ENCODE measurements around the gene SNX25. TPM values are rescaled to one million over a fixed set of nuclear protein-coding genes. Genes with fewer than 3 reads are reported as not detected.

Gene SNX25
- total RNA-seq, 1 experiment from 2014 or later = 8.4 TPM

DNA sequence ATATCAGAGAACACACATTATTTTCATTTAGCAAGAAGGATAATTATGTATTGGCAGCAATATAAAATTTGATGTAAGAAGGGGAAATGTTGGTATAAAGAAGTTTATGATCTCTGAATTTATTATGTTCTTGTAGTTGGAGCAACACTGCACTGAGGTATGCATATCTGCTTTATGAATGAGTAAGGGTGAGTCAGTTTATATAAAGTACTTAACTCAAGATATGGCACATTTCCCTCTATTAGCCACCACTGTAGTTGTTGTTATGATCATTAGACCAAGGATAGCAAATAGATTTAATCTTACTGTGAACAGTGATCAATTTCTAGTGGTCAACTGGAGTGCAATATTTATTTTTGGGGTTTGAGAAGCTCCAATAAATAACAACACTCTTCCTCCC lies 66.6 kb downstream of the SNX25 start:
- no peaks in the 10 kb centered on the region for H3K27me3 ChIP-seq (ENCODE audit: low read length)
- DNase-seq (peak; percentile 58), ATAC-seq (peak; percentile 93)
- TF ChIP-seq EZH2phosphoT487 (IDR thresholded peaks at IDR 0.05; ENCODE audit: borderline replicate concordance, low read length) = no peak
- no peak for TF ChIP-seq EZH2 (IDR thresholded peaks at IDR 0.05; ENCODE audit: low read length, unreplicated experiment)
- TF ChIP-seq, protein P1, sequence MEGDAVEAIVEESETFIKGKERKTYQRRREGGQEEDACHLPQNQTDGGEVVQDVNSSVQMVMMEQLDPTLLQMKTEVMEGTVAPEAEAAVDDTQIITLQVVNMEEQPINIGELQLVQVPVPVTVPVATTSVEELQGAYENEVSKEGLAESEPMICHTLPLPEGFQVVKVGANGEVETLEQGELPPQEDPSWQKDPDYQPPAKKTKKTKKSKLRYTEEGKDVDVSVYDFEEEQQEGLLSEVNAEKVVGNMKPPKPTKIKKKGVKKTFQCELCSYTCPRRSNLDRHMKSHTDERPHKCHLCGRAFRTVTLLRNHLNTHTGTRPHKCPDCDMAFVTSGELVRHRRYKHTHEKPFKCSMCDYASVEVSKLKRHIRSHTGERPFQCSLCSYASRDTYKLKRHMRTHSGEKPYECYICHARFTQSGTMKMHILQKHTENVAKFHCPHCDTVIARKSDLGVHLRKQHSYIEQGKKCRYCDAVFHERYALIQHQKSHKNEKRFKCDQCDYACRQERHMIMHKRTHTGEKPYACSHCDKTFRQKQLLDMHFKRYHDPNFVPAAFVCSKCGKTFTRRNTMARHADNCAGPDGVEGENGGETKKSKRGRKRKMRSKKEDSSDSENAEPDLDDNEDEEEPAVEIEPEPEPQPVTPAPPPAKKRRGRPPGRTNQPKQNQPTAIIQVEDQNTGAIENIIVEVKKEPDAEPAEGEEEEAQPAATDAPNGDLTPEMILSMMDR (conservative IDR thresholded peaks at IDR 0.05; ENCODE audit: low read depth, low read length) = no peak
- ChIA-PET POLR2A (ENCODE audit: unreplicated experiment) (no interaction called here), CTCF (no interaction called here)
- H3K4me3 ChIP-seq (ENCODE audit: low read length) = no peak overlapping the region
- no peaks in the 10 kb centered on the region for H3K79me2 ChIP-seq (ENCODE audit: low read length)
- no peak overlapping the region for H2AFZ ChIP-seq (ENCODE audit: low read length)
- BruUV-seq (replicated peaks) = no TSS peak
- no peaks in the 10 kb centered on the region for H3K9me3 ChIP-seq (ENCODE audit: low read length)
- H3K9me2 ChIP-seq (replicated peaks; ENCODE audit: low read length) = no peaks in the 10 kb centered on the region
- no peak overlapping the region for H3K9ac ChIP-seq (ENCODE audit: low read length)
- peak overlapping the region; percentile 28; the same call in 1 of the 2 replicates for H3K27ac ChIP-seq (ENCODE audit: low read length)
- no peaks in the 10 kb centered on the region for H3F3A ChIP-seq (ENCODE audit: low read length, unreplicated experiment)
- H4K20me1 ChIP-seq (ENCODE audit: low read length) = no peaks in the 10 kb centered on the region
- intact Hi-C loops (cut with micrococcal nuclease) = loop anchor here (2.0 to 5.0 kb wide), 2 partner anchors 29 to 64 kb away; no protein-coding TSS in a partner anchor
- H3K36me3 ChIP-seq (ENCODE audit: low read depth, low read length) = no peaks in the 10 kb centered on the region
- H3K4me2 ChIP-seq (ENCODE audit: low read length) = peak overlapping the region; percentile 30
- H3K4me1 ChIP-seq (ENCODE audit: insufficient read depth, low read length) = peaks cover 30% of the 10 kb centered on the region

DNA sequence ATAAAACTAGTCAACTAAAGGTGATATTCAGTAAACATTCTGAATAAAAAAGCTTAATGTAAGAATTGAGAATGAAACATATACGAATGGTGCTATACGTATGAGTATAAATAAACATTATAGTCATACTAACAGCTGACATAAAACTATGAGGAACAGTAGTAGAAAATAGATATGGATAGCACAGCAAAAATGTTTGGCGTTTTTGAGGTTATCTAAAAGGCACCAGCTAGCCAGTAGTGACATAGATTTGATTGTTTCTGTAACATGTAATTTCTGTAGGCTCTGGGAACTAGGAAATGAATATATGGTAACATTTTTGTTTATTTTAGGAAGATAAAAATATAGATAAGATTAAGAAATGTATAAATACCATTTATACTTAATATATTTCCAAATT lies 69.3 kb downstream of the SNX25 start:
- intact Hi-C loops (cut with micrococcal nuclease) = loop anchor here (5.0 kb wide), 1 partner anchor 66 kb away; no protein-coding TSS in a partner anchor
- H3F3A ChIP-seq (ENCODE audit: low read length, unreplicated experiment) = no peaks in the 10 kb centered on the region
- no peaks in the 10 kb centered on the region for H3K79me2 ChIP-seq (ENCODE audit: low read length)
- no peak for ATAC-seq
- no peaks in the 10 kb centered on the region for H3K9me2 ChIP-seq (replicated peaks; ENCODE audit: low read length)
- ChIA-PET CTCF (no interaction called here), POLR2A (ENCODE audit: unreplicated experiment) (no interaction called here)
- H3K4me1 ChIP-seq (ENCODE audit: insufficient read depth, low read length) = peaks cover 26% of the 10 kb centered on the region
- no peak for DNase-seq
- H3K9ac ChIP-seq (ENCODE audit: low read length) = no peak overlapping the region
- no peaks in the 10 kb centered on the region for H3K9me3 ChIP-seq (ENCODE audit: low read length)
- H3K4me2 ChIP-seq (ENCODE audit: low read length) = no peak overlapping the region
- no TSS peak for BruUV-seq (replicated peaks)
- H3K36me3 ChIP-seq (ENCODE audit: low read depth, low read length) = no peaks in the 10 kb centered on the region
- no peaks in the 10 kb centered on the region for H3K27me3 ChIP-seq (ENCODE audit: low read length)
- H2AFZ ChIP-seq (ENCODE audit: low read length) = no peak overlapping the region
- no peaks in the 10 kb centered on the region for H4K20me1 ChIP-seq (ENCODE audit: low read length)
- no peak for TF ChIP-seq EZH2 (IDR thresholded peaks at IDR 0.05; ENCODE audit: low read length, unreplicated experiment)
- TF ChIP-seq, protein P1 (conservative IDR thresholded peaks at IDR 0.05; ENCODE audit: low read depth, low read length) = no peak
- no peak for TF ChIP-seq EZH2phosphoT487 (IDR thresholded peaks at IDR 0.05; ENCODE audit: borderline replicate concordance, low read length)
- H3K27ac ChIP-seq (ENCODE audit: low read length) = no peak overlapping the region
- no peak overlapping the region for H3K4me3 ChIP-seq (ENCODE audit: low read length)

DNA sequence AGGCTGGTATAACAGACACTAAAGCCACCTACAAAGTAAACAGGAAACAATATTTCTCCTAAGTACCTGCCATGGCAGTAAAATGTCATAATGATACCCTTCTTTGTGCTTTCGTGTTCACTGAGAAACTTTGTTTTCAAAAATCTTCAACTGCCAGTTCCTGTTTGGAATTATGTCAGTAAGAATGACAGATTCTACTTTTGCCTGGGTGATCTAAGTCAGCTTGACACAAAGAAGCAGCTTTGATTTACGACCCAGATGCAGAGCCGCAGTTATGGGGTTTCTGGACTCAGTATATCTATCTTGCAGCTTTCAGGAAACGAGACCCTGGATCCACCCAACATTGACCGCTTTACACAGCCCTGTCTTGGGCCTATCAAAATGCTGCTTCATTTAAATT lies 71.2 kb downstream of the SNX25 start:
- POLR2A ChIA-PET (ENCODE audit: unreplicated experiment) = no interaction called here
- no peak overlapping the region for H2AFZ ChIP-seq (ENCODE audit: low read length)
- H3K4me2 ChIP-seq (ENCODE audit: low read length) = no peak overlapping the region
- no peaks in the 10 kb centered on the region for H3K9me2 ChIP-seq (replicated peaks; ENCODE audit: low read length)
- H3K4me3 ChIP-seq (ENCODE audit: low read length) = no peak overlapping the region
- no TSS peak for BruUV-seq (replicated peaks)
- no peaks in the 10 kb centered on the region for H3F3A ChIP-seq (ENCODE audit: low read length, unreplicated experiment)
- DNase-seq (no peak), ATAC-seq (no peak)
- H3K27ac ChIP-seq (ENCODE audit: low read length) = no peak overlapping the region
- no peaks in the 10 kb centered on the region for H3K36me3 ChIP-seq (ENCODE audit: low read depth, low read length)
- H3K9ac ChIP-seq (ENCODE audit: low read length) = no peak overlapping the region
- no peaks in the 10 kb centered on the region for H3K27me3 ChIP-seq (ENCODE audit: low read length)
- no peaks in the 10 kb centered on the region for H3K9me3 ChIP-seq (ENCODE audit: low read length)
- CTCF ChIA-PET = no interaction called here
- intact Hi-C loops (cut with micrococcal nuclease) = no loop called here
- H3K4me1 ChIP-seq (ENCODE audit: insufficient read depth, low read length) = peaks cover 27% of the 10 kb centered on the region
- H4K20me1 ChIP-seq (ENCODE audit: low read length) = no peaks in the 10 kb centered on the region
- TF ChIP-seq, protein P1 (conservative IDR thresholded peaks at IDR 0.05; ENCODE audit: low read depth, low read length) = no peak
- TF ChIP-seq EZH2 (IDR thresholded peaks at IDR 0.05; ENCODE audit: low read length, unreplicated experiment) (no peak), EZH2phosphoT487 (IDR thresholded peaks at IDR 0.05; ENCODE audit: borderline replicate concordance, low read length) (no peak)
- H3K79me2 ChIP-seq (ENCODE audit: low read length) = no peaks in the 10 kb centered on the region

Measured in PC-3 (cell line).